ENCODE results near the gene WWC2. TPM values are rescaled to one million over a fixed set of nuclear protein-coding genes. Genes with fewer than 3 reads are reported as not detected.
A peak's percentile ranks its signal among the peaks of the same experiment; 100 is the strongest.

WWC2 gene
- total RNA-seq, 1 donor from 2014 or later = 18.2 TPM

DNA sequence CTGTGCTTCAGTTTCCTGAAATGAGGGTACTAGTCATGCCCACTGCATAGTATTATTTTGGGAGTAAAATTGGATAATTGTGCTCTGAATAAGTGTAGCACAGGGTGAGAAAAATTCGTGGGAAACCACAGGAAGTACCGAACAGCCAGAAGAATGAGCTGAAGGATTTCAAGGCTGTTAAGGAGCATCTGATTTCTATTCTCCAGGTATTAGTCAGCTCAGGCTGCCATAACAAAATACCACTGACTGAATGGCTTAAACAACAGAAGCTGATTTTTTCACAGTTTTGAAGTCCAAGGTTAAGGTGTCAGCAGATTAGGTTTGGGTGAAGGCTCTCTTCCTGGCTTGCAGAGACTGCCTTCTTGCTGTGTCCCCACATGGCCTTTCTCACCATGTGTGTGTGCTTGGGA lies 41.9 kb downstream of the WWC2 start:
- peaks cover 3% of the 10 kb centered on the region for H3K27me3 Mint-ChIP-seq (ENCODE audit: unreplicated experiment)

DNA sequence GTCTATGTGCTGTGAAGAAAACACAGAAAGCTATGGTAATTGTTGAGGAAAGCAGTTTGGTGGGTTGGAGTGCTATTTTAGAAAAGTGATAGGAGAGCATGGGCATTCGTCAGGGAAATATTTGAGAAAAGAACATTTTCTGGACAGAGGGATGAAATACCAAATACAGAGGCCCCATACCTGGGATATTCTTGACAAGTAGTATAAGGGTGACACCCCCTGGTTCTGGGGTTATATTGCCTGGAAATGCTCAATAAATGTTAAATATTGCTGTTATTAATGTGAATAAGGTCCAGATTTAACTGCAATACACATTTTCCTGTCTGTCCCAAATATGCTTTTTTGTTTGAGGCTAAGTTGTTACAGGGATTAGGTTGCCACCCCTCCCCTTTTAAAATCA lies 42.9 kb downstream of the WWC2 start:
- TF ChIP-seq, protein P1, sequence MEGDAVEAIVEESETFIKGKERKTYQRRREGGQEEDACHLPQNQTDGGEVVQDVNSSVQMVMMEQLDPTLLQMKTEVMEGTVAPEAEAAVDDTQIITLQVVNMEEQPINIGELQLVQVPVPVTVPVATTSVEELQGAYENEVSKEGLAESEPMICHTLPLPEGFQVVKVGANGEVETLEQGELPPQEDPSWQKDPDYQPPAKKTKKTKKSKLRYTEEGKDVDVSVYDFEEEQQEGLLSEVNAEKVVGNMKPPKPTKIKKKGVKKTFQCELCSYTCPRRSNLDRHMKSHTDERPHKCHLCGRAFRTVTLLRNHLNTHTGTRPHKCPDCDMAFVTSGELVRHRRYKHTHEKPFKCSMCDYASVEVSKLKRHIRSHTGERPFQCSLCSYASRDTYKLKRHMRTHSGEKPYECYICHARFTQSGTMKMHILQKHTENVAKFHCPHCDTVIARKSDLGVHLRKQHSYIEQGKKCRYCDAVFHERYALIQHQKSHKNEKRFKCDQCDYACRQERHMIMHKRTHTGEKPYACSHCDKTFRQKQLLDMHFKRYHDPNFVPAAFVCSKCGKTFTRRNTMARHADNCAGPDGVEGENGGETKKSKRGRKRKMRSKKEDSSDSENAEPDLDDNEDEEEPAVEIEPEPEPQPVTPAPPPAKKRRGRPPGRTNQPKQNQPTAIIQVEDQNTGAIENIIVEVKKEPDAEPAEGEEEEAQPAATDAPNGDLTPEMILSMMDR (IDR thresholded peaks at IDR 0.05; ENCODE audit: partially characterized antibody, unreplicated experiment) = no peak
- Mint-ChIP-seq H3K4me3 (ENCODE audit: unreplicated experiment) (peak overlapping the region; percentile 43), H3K27me3 (ENCODE audit: unreplicated experiment) (peaks cover 3% of the 10 kb centered on the region), H3K4me1 (ENCODE audit: low read depth, unreplicated experiment) (peaks cover 48% of the 10 kb centered on the region), H3K27ac (ENCODE audit: unreplicated experiment) (peak overlapping the region; percentile 98), H3K36me3 (ENCODE audit: unreplicated experiment) (no peaks in the 10 kb centered on the region), H3K9me3 (ENCODE audit: unreplicated experiment) (peaks cover 2% of the 10 kb centered on the region)
- DNase-seq = no peak

More for the DNA sequence above, 41.9 kb downstream of the WWC2 start:
- Mint-ChIP-seq H3K4me3 (ENCODE audit: unreplicated experiment) (no peak overlapping the region), H3K4me1 (ENCODE audit: low read depth, unreplicated experiment) (peaks cover 43% of the 10 kb centered on the region), H3K27ac (ENCODE audit: unreplicated experiment) (peak overlapping the region; percentile 93), H3K36me3 (ENCODE audit: unreplicated experiment) (no peaks in the 10 kb centered on the region), H3K9me3 (ENCODE audit: unreplicated experiment) (peaks cover 2% of the 10 kb centered on the region)
- TF ChIP-seq, protein P1 (IDR thresholded peaks at IDR 0.05; ENCODE audit: partially characterized antibody, unreplicated experiment) = no peak
- no peak for DNase-seq

DNA sequence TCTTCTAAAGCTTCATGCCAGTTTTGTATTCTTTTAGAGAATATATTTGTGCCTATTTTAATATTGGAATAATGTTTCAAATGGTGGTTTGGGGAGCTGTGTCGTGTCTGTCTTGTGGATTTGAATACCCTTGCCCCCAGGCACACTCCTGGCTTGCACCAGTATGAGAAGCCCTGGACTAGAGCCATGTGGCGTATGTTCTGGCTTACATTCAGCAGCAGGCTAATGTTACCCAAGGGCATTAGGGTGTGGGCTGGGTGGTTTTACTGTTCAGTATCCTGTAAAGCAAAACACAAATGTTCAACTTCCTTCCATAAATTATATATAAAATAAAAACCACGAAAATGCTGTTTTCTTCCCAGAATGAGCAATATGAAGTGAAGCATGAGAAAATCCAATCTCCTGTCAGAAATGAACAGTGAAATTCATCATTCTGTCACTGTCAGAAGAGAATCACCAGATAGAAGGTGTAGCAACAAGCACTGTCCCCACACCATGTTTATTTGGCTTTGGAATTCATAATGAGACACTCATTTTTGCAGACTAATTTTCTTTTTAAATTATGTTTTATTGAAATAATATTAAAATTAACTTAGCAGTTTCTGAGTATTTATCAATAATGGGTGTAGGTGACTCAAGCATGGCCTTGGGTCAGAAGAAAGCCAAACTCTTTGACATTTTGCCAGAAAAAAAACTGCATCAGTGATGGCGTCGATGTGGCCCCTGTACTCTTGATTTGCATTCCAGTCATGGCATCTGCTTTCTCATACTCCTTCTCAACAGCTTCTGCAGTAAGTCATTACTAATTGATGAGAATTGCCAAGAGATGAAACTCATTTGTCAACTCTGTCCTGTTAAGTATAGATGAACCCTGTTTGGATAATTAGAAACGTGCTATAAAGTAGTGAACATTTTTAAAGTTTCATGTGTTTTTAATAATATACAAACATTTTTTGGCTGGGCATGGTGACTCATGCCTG lies 43.8 kb downstream of the WWC2 start:
- peaks cover 2% of the 10 kb centered on the region for H3K27me3 Mint-ChIP-seq (ENCODE audit: unreplicated experiment)
- peak overlapping the region; percentile 98 for H3K27ac Mint-ChIP-seq (ENCODE audit: unreplicated experiment)
- H3K36me3 Mint-ChIP-seq (ENCODE audit: unreplicated experiment) = no peaks in the 10 kb centered on the region
- H3K9me3 Mint-ChIP-seq (ENCODE audit: unreplicated experiment) = peaks cover 2% of the 10 kb centered on the region
- TF ChIP-seq, protein P1 (IDR thresholded peaks at IDR 0.05; ENCODE audit: partially characterized antibody, unreplicated experiment) = no peak
- H3K4me3 Mint-ChIP-seq (ENCODE audit: unreplicated experiment) = peak overlapping the region; percentile 55
- peaks cover 48% of the 10 kb centered on the region for H3K4me1 Mint-ChIP-seq (ENCODE audit: low read depth, unreplicated experiment)
- DNase-seq = peak; percentile 70

DNA sequence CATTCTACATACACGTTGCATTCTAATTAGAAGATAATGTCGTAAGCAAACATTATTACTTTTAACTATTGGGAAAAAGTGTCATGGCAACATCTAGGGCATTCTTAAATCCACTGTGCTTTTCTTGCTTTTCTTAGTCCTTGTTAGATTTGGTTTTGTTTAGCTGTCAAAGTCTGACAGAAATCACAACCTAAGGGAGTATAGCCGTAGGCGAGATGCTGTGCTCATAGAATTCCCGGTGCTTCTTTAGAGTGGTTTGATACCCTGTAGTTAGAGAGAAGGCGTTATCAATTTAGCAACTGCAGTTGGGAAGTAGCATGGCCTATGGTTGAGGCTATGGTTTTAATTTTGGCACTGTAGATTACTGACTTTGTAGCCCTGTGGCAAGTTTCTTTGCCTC lies 45.7 kb downstream of the WWC2 start:
- no peak for DNase-seq
- H3K4me1 Mint-ChIP-seq (ENCODE audit: low read depth, unreplicated experiment) = peaks cover 45% of the 10 kb centered on the region
- TF ChIP-seq, protein P1 (IDR thresholded peaks at IDR 0.05; ENCODE audit: partially characterized antibody, unreplicated experiment) = no peak
- H3K9me3 Mint-ChIP-seq (ENCODE audit: unreplicated experiment) = peaks cover 2% of the 10 kb centered on the region
- peak overlapping the region; percentile 80 for H3K27ac Mint-ChIP-seq (ENCODE audit: unreplicated experiment)
- peaks cover 2% of the 10 kb centered on the region for H3K27me3 Mint-ChIP-seq (ENCODE audit: unreplicated experiment)
- no peaks in the 10 kb centered on the region for H3K36me3 Mint-ChIP-seq (ENCODE audit: unreplicated experiment)
- no peak overlapping the region for H3K4me3 Mint-ChIP-seq (ENCODE audit: unreplicated experiment)

DNA sequence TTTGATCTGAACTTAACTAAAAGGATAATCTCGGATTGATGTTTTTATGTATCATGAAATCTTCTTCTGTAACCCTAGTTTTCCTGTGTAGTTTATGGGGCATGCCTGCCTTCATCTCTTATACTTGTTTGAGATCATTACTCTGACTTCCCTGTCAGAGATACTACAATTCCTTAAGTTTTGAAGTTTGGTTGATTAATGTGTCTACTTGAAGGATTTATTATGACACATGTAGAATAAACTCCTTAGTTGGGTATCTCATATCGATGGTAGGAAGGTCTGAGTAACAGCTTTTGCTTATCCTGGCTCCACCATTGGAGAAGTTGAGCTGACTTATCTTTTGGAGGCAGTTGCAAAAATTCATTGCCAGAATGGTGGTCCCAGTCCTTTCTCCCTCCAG lies 46.7 kb downstream of the WWC2 start:
- no peak for DNase-seq
- H3K27me3 Mint-ChIP-seq (ENCODE audit: unreplicated experiment) = no peaks in the 10 kb centered on the region
- peaks cover 39% of the 10 kb centered on the region for H3K4me1 Mint-ChIP-seq (ENCODE audit: low read depth, unreplicated experiment)
- H3K9me3 Mint-ChIP-seq (ENCODE audit: unreplicated experiment) = peaks cover 2% of the 10 kb centered on the region
- H3K36me3 Mint-ChIP-seq (ENCODE audit: unreplicated experiment) = no peaks in the 10 kb centered on the region
- no peak overlapping the region for H3K4me3 Mint-ChIP-seq (ENCODE audit: unreplicated experiment)
- no peak overlapping the region for H3K27ac Mint-ChIP-seq (ENCODE audit: unreplicated experiment)
- TF ChIP-seq, protein P1 (IDR thresholded peaks at IDR 0.05; ENCODE audit: partially characterized antibody, unreplicated experiment) = no peak
